Measurements from ENCODE around the gene ZDHHC12. TPM values are rescaled to one million over a fixed set of nuclear protein-coding genes. Genes with fewer than 3 reads are reported as not detected.

Gene ZDHHC12
- total and polyA plus RNA-seq, 2 of the 13 experiments (the other 11 are each of a cell fraction or from before 2014, with no cell fraction given), result 25.4 to 28.0 TPM

DNA sequence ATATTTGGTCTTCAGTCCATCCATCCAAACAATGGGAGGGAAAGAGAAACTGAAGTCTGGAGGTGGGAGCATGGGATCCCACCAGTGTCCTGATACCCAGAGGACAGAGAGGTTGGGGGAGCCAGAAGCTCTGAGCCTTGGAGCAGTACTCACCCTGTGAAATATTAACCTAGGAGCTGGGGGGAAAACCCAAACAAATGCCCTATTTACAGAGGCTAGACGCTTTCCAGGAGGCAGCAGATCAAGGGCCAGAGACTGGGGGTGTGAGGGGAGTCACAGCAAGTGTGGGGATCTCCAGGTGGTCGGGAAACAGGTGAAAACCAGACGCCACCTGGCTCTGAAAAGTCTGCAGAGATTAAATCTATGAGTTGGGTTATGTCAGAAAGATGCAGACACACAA is 41.6 kb upstream of the ZDHHC12 start (continued):
- TF ChIP-seq, protein P1, sequence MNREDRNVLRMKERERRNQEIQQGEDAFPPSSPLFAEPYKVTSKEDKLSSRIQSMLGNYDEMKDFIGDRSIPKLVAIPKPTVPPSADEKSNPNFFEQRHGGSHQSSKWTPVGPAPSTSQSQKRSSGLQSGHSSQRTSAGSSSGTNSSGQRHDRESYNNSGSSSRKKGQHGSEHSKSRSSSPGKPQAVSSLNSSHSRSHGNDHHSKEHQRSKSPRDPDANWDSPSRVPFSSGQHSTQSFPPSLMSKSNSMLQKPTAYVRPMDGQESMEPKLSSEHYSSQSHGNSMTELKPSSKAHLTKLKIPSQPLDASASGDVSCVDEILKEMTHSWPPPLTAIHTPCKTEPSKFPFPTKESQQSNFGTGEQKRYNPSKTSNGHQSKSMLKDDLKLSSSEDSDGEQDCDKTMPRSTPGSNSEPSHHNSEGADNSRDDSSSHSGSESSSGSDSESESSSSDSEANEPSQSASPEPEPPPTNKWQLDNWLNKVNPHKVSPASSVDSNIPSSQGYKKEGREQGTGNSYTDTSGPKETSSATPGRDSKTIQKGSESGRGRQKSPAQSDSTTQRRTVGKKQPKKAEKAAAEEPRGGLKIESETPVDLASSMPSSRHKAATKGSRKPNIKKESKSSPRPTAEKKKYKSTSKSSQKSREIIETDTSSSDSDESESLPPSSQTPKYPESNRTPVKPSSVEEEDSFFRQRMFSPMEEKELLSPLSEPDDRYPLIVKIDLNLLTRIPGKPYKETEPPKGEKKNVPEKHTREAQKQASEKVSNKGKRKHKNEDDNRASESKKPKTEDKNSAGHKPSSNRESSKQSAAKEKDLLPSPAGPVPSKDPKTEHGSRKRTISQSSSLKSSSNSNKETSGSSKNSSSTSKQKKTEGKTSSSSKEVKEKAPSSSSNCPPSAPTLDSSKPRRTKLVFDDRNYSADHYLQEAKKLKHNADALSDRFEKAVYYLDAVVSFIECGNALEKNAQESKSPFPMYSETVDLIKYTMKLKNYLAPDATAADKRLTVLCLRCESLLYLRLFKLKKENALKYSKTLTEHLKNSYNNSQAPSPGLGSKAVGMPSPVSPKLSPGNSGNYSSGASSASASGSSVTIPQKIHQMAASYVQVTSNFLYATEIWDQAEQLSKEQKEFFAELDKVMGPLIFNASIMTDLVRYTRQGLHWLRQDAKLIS (CRISPR knock-in tag; IDR thresholded peaks at IDR 0.05), result no peak
- TF ChIP-seq ARNT (IDR thresholded peaks at IDR 0.05) (no peak), JUNB (CRISPR knock-in tag; IDR thresholded peaks at IDR 0.05; ENCODE audit: borderline replicate concordance) (no peak), MXI1 (IDR thresholded peaks at IDR 0.05; ENCODE audit: borderline replicate concordance, low read depth, low read length) (no peak), ZNF34 (CRISPR knock-in tag; IDR thresholded peaks at IDR 0.05; ENCODE audit: borderline replicate concordance) (no peak), MBD4 (IDR thresholded peaks at IDR 0.05; ENCODE audit: borderline replicate concordance, low read length) (no peak), ZNF557 (CRISPR knock-in tag; IDR thresholded peaks at IDR 0.05) (no peak), PPARG (CRISPR knock-in tag; conservative IDR thresholded peaks at IDR 0.05) (no peak), YY1 (IDR thresholded peaks at IDR 0.05; ENCODE audit: insufficient read depth, insufficient replicate concordance, low read depth, low read length) (no peak), MAFK (conservative IDR thresholded peaks at IDR 0.05 in 1 of 2, IDR thresholded peaks at IDR 0.05 in 1 of 2; ENCODE audit: low read length in 2 of 2) (no peak)
- TF ChIP-seq, protein P2, sequence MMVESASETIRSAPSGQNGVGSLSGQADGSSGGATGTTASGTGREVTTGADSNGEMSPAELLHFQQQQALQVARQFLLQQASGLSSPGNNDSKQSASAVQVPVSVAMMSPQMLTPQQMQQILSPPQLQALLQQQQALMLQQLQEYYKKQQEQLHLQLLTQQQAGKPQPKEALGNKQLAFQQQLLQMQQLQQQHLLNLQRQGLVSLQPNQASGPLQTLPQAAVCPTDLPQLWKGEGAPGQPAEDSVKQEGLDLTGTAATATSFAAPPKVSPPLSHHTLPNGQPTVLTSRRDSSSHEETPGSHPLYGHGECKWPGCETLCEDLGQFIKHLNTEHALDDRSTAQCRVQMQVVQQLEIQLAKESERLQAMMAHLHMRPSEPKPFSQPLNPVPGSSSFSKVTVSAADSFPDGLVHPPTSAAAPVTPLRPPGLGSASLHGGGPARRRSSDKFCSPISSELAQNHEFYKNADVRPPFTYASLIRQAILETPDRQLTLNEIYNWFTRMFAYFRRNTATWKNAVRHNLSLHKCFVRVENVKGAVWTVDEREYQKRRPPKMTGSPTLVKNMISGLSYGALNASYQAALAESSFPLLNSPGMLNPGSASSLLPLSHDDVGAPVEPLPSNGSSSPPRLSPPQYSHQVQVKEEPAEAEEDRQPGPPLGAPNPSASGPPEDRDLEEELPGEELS (CRISPR knock-in tag; IDR thresholded peaks at IDR 0.05), result peak; percentile 60
- TF ChIP-seq, protein P3, sequence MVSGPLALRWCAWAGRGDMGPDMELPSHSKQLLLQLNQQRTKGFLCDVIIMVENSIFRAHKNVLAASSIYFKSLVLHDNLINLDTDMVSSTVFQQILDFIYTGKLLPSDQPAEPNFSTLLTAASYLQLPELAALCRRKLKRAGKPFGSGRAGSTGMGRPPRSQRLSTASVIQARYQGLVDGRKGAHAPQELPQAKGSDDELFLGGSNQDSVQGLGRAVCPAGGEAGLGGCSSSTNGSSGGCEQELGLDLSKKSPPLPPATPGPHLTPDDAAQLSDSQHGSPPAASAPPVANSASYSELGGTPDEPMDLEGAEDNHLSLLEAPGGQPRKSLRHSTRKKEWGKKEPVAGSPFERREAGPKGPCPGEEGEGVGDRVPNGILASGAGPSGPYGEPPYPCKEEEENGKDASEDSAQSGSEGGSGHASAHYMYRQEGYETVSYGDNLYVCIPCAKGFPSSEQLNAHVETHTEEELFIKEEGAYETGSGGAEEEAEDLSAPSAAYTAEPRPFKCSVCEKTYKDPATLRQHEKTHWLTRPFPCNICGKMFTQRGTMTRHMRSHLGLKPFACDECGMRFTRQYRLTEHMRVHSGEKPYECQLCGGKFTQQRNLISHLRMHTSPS (CRISPR knock-in tag; IDR thresholded peaks at IDR 0.05; ENCODE audit: low read depth), result no peak
- TF ChIP-seq, protein P4, sequence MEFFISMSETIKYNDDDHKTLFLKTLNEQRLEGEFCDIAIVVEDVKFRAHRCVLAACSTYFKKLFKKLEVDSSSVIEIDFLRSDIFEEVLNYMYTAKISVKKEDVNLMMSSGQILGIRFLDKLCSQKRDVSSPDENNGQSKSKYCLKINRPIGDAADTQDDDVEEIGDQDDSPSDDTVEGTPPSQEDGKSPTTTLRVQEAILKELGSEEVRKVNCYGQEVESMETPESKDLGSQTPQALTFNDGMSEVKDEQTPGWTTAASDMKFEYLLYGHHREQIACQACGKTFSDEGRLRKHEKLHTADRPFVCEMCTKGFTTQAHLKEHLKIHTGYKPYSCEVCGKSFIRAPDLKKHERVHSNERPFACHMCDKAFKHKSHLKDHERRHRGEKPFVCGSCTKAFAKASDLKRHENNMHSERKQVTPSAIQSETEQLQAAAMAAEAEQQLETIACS (CRISPR knock-in tag; IDR thresholded peaks at IDR 0.05), result no peak
- TF ChIP-seq, protein P5, sequence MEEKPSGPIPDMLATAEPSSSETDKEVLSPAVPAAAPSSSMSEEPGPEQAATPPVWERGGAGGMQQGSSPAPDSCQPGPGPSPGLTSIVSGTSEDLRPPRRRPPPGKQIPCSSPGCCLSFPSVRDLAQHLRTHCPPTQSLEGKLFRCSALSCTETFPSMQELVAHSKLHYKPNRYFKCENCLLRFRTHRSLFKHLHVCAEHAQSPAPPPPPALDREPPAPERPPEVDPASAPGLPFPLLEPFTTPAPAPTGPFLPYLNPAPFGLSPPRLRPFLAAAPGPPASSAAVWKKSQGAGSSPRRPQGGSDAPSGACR (CRISPR knock-in tag; IDR thresholded peaks at IDR 0.05), result no peak
- TF ChIP-seq, protein P6, sequence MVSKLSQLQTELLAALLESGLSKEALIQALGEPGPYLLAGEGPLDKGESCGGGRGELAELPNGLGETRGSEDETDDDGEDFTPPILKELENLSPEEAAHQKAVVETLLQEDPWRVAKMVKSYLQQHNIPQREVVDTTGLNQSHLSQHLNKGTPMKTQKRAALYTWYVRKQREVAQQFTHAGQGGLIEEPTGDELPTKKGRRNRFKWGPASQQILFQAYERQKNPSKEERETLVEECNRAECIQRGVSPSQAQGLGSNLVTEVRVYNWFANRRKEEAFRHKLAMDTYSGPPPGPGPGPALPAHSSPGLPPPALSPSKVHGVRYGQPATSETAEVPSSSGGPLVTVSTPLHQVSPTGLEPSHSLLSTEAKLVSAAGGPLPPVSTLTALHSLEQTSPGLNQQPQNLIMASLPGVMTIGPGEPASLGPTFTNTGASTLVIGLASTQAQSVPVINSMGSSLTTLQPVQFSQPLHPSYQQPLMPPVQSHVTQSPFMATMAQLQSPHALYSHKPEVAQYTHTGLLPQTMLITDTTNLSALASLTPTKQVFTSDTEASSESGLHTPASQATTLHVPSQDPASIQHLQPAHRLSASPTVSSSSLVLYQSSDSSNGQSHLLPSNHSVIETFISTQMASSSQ (IDR thresholded peaks at IDR 0.05; ENCODE audit: low read depth), result peak; percentile 88
- TF ChIP-seq, protein P6 (CRISPR knock-in tag; IDR thresholded peaks at IDR 0.05; ENCODE audit: borderline replicate concordance), result peak; percentile 84; the same call in 1 of the 2 replicates

Data from HepG2 (cell line).